ENCODE results near the gene HOXD12. TPM values are rescaled to one million over a fixed set of nuclear protein-coding genes. Genes with fewer than 3 reads are reported as not detected.

Gene HOXD12
- total RNA-seq, 1 experiment from 2014 or later: 2.2 TPM

- DNase-seq (ENCODE audit: low spot score): no peak
These were observed 7.1 kb upstream of the HOXD12 start, which contains the start of gene HOXD13 for GRCh38 chr2:176092270-176093144. TSS of gene HOXD13 (plus strand) at chr2:176092721. CDS start at chr2:176092891, 170 bp downstream.

GRCh38 chr2:176093145-176093897 lies 6.3 kb upstream of the HOXD12 start:
- DNase-seq (ENCODE audit: low spot score): peak; percentile 33

GRCh38 chr2:176093898-176094249 lies 5.7 kb upstream of the HOXD12 start:
- no peak for DNase-seq (ENCODE audit: low spot score)

- no peak for DNase-seq (ENCODE audit: low spot score)
These were observed 5.2 kb upstream of the HOXD12 start for GRCh38 chr2:176094349-176094748.

- no peak for DNase-seq (ENCODE audit: low spot score)
These were observed 4.2 kb upstream of the HOXD12 start for GRCh38 chr2:176095421-176095820.

GRCh38 chr2:176096243-176096985 lies 3.2 kb upstream of the HOXD12 start:
- DNase-seq (ENCODE audit: low spot score): no peak

GRCh38 chr2:176096986-176097819 lies 2.4 kb upstream of the HOXD12 start:
- DNase-seq (ENCODE audit: low spot score): peak; percentile 92

- DNase-seq (ENCODE audit: low spot score): no peak
These were observed 1.7 kb upstream of the HOXD12 start for GRCh38 chr2:176097820-176098365.

- DNase-seq (ENCODE audit: low spot score): no peak
These were observed 1.0 kb upstream of the HOXD12 start for GRCh38 chr2:176098366-176099158.

GRCh38 chr2:176099159-176099727 lies 352 bp upstream of the HOXD12 start:
- no peak for DNase-seq (ENCODE audit: low spot score)

- DNase-seq (ENCODE audit: low spot score): no peak
These were observed 1.0 kb downstream of the HOXD12 start for GRCh38 chr2:176100547-176101140.

GRCh38 chr2:176101216-176101830 lies 1.7 kb downstream of the HOXD12 start:
- DNase-seq (ENCODE audit: low spot score): no peak

- no peak for DNase-seq (ENCODE audit: low spot score)
These were observed 2.2 kb downstream of the HOXD12 start for GRCh38 chr2:176101842-176102241.

GRCh38 chr2:176102309-176102866 lies 2.8 kb downstream of the HOXD12 start:
- DNase-seq (ENCODE audit: low spot score): no peak

- no peak for DNase-seq (ENCODE audit: low spot score)
These were observed 3.6 kb downstream of the HOXD12 start for GRCh38 chr2:176103194-176103593.

- no peak for DNase-seq (ENCODE audit: low spot score)
These were observed 4.2 kb downstream of the HOXD12 start for GRCh38 chr2:176103742-176104315.

GRCh38 chr2:176104316-176105077 lies 4.9 kb downstream of the HOXD12 start:
- DNase-seq (ENCODE audit: low spot score): no peak
